GM12872 (cell line): Measurements from ENCODE around the gene CFAP298.

Experiments
- CTCF ChIP-seq: IDR thresholded peaks from 3 replicates; pipeline ENCODE4 v1.5.1; 2011; ENCODE audit warnings: low read depth, mild to moderate bottlenecking, low read length, moderate library complexity; ENCODE audit not compliant: insufficient read depth

CFAP298 gene

GRCh38 chr21:32626621-32627196 lies 14.5 kb upstream of the CFAP298 start:
- no peak for TF ChIP-seq CTCF

GRCh38 chr21:32613436-32614043 lies 1.4 kb upstream of the CFAP298 start:
- TF ChIP-seq CTCF, result no peak

- no peak for TF ChIP-seq CTCF
These were observed 791 bp upstream of the CFAP298 start for GRCh38 chr21:32612999-32613337.

GRCh38 chr21:32611471-32611997 lies 643 bp downstream of the CFAP298 start:
- no peak for TF ChIP-seq CTCF

GRCh38 chr21:32608851-32609250 lies 3.3 kb downstream of the CFAP298 start:
- TF ChIP-seq CTCF, result no peak

- TF ChIP-seq CTCF, result no peak
These were observed 6.7 kb downstream of the CFAP298 start for GRCh38 chr21:32605469-32605868.

GRCh38 chr21:32604464-32604863 lies 7.7 kb downstream of the CFAP298 start:
- no peak for TF ChIP-seq CTCF
